HepG2 (cell line): ENCODE results near the gene THAP6. TPM values are rescaled to one million over a fixed set of nuclear protein-coding genes. Genes with fewer than 3 reads are reported as not detected.

Source experiments
- HNRNPUL1 ChIP-seq: fragments of 200-400 bp; formaldehyde crosslinking; IDR thresholded peaks from 2 replicates; pipeline ENCODE4 v1.6.1; 2017; ENCODE audit warnings: low read depth, mild to moderate bottlenecking, low read length, moderate library complexity
- IRF2 ChIP-seq: IDR thresholded peaks from 2 replicates; pipeline ENCODE4 v1.6.1; 2018; ENCODE audit warnings: missing genetic modification reagents, missing compliant biosample characterization
- KAT8 ChIP-seq: IDR thresholded peaks from 2 replicates; pipeline ENCODE4 v1.6.1; 2016; ENCODE audit warnings: missing genetic modification reagents, missing compliant biosample characterization
- KLF11 ChIP-seq: IDR thresholded peaks from 2 replicates; pipeline ENCODE4 v1.6.1; 2016; ENCODE audit warnings: missing compliant biosample characterization
- MAZ ChIP-seq, 2 experiments: sonication (generic) in 1 of 2; formaldehyde crosslinking in 1 of 2; IDR thresholded peaks; 2 replicates each; pipeline versions ENCODE4 v1.5.0 to v1.6.1; 2012 to 2020; ENCODE audit warnings: low read depth in 2 of 2, mild to moderate bottlenecking in 2 of 2, borderline replicate concordance in 1 of 2, improper control_type of control experiment in 1 of 2, low read length in 1 of 2, missing genetic modification reagents in 1 of 2, moderate library complexity in 1 of 2
- POLR2AphosphoS2 ChIP-seq: IDR thresholded peaks from 2 replicates; pipeline ENCODE4 v1.6.1; 2011; ENCODE audit warnings: low read depth, low read length, improper control_type of control experiment
- RBAK ChIP-seq: sonication (generic); formaldehyde crosslinking; IDR thresholded peaks from 2 replicates; pipeline ENCODE4 v1.5.1; 2020; ENCODE audit warnings: mild to moderate bottlenecking, missing genetic modification reagents
- RFX5 ChIP-seq: IDR thresholded peaks from 2 replicates; pipeline ENCODE4 v1.6.1; 2011; ENCODE audit warnings: low read depth, low read length, improper control_type of control experiment
- SKI ChIP-seq: fragments of 450-650 bp; IDR thresholded peaks from one replicate; pipeline ENCODE4 v1.6.1; 2018; ENCODE audit warnings: mild to moderate bottlenecking; ENCODE audit not compliant: partially characterized antibody
- ZFY ChIP-seq: sonication (generic); formaldehyde crosslinking; IDR thresholded peaks from 2 replicates; pipeline ENCODE4 v1.4.0; 2020; ENCODE audit warnings: missing genetic modification reagents
- ZHX1 ChIP-seq: sonication (generic); formaldehyde crosslinking; IDR thresholded peaks from 2 replicates; pipeline ENCODE4 v1.8.1; 2022; ENCODE audit warnings: low read depth, mild to moderate bottlenecking, missing genetic modification reagents
- ZKSCAN1 ChIP-seq: fragments of 150-350 bp; IDR thresholded peaks from 2 replicates; pipeline ENCODE4 v1.6.1; 2014; ENCODE audit warnings: low read length
- ZNF317 ChIP-seq: sonication (generic); formaldehyde crosslinking; IDR thresholded peaks from 2 replicates; pipeline ENCODE4 v1.5.0; 2020; ENCODE audit warnings: mild to moderate bottlenecking, missing genetic modification reagents
- ZNF484 ChIP-seq: sonication (generic); formaldehyde crosslinking; IDR thresholded peaks from 2 replicates; pipeline ENCODE4 v1.5.1; 2020; ENCODE audit warnings: mild to moderate bottlenecking, low read depth, missing genetic modification reagents, borderline replicate concordance
- ZNF576 ChIP-seq: sonication (generic); formaldehyde crosslinking; IDR thresholded peaks from 2 replicates; pipeline ENCODE4 v1.4.0; 2020; ENCODE audit warnings: mild to moderate bottlenecking, missing genetic modification reagents
- ZNF577 ChIP-seq: sonication (generic); formaldehyde crosslinking; IDR thresholded peaks from 2 replicates; pipeline ENCODE4 v1.4.0; 2020; ENCODE audit warnings: mild to moderate bottlenecking, low read depth, missing genetic modification reagents, borderline replicate concordance
- polyA plus RNA-seq, 8 experiments: library from polyadenylated mRNA; depleted of rRNA in 3 of 8; stranded (reverse) in 7 of 8; unstranded in 1 of 8; fragments of >200 nt; fragmentation: Illumina TruSeq in 4 of 8; extraction: Trizol in 4 of 8; gene quantifications; 2 replicates each; pipeline versions ENCODE4 v1.2.1 to v1.2.3, GENCODE V29; 2011 to 2016; ENCODE audit warnings: low read depth in 4 of 8, missing spikeins in 1 of 8, mixed read lengths in 1 of 8; ENCODE audit not compliant: insufficient read depth in 1 of 8
- total RNA-seq, 5 experiments: library from RNA; depleted of rRNA; stranded (reverse); fragments of >200 nt; fragmentation: Illumina TruSeq; extraction: Trizol; gene quantifications; 2 replicates each; pipeline ENCODE4 v1.2.3, GENCODE V29; 2016; ENCODE audit warnings: low read depth in 1 of 5
- TF ChIP-seq, protein P1 (sequence below): sonication (generic); formaldehyde crosslinking; IDR thresholded peaks from 2 replicates; pipeline ENCODE4 v1.4.0; 2020; ENCODE audit warnings: missing genetic modification reagents
- TF ChIP-seq, protein P2 (sequence below): sonication (generic); formaldehyde crosslinking; conservative IDR thresholded peaks from 2 replicates; pipeline ENCODE4 v1.4.0; 2020; ENCODE audit warnings: missing genetic modification reagents

THAP6 gene
- total and polyA plus RNA-seq, 2 of the 13 experiments (the other 11 are each of a cell fraction or from before 2014, with no cell fraction given): 9.3 to 14.7 TPM

DNA sequence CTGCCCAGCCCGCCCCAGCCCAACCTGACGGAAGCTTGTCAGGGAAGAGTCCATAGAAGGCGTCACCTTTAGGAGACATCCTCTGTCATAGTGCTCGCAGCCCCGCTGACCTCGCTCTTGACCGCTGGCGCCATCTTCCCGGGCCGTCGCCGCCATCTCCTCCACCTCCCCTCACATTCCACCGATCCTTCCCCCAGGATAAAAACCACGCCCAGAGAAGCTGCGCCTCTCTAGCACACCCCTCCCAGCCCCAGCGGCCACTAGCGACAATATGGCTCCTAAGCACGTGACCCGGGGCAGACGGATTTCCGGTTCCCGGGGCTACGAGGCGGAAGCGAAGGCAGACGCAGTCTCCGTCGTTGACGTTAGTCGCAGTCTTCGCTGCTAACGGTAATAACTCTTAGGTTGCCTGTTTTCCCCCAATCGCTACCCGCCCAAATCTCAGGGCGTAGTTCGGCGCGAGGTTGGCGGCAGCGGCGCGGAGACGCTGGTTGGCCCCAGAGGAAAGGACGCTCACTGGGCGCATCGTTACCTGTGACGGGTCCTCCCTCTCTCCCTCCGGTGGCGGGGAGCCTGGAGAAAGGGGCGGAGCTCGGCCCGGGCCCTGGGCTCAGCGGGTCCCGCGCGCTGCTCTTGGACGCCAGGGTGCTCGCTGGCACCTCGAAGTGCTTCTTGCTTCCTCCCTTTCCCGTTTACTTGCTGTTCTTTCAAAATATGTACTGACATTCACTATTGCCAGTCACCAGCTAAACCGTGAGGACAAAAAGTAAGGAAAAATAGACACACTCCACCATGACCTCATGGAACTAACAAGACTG is at the start of gene THAP6, which contains the start of gene RCHY1 (continued):
- TF ChIP-seq ZNF577 (CRISPR knock-in tag) (no peak), HNRNPUL1 (no peak), RBAK (CRISPR knock-in tag) (no peak), ZNF484 (CRISPR knock-in tag) (no peak), KAT8 (CRISPR knock-in tag) (peak; percentile 96), ZKSCAN1 (no peak), ZFY (peak; percentile 76), KLF11 (CRISPR knock-in tag) (peak; percentile 85), ZNF317 (CRISPR knock-in tag) (peak; percentile 85), POLR2AphosphoS2 (0 out of 2 replicates have a peak, but pooled peaks have one; percentile 59), RFX5 (no peak; the same call in 1 of the 2 replicates), ZHX1 (CRISPR knock-in tag) (peak; percentile 85), MAZ (IDR thresholded peaks at IDR 0.05; ENCODE audit: borderline replicate concordance, low read depth, low read length) (peak; percentile 62; the same call in 1 of the 2 replicates), MAZ (CRISPR knock-in tag; IDR thresholded peaks at IDR 0.05; ENCODE audit: low read depth) (peak; percentile 85), ZNF576 (no peak), SKI (peak; percentile 59), IRF2 (CRISPR knock-in tag) (peak; percentile 84)
- TF ChIP-seq, protein P1, sequence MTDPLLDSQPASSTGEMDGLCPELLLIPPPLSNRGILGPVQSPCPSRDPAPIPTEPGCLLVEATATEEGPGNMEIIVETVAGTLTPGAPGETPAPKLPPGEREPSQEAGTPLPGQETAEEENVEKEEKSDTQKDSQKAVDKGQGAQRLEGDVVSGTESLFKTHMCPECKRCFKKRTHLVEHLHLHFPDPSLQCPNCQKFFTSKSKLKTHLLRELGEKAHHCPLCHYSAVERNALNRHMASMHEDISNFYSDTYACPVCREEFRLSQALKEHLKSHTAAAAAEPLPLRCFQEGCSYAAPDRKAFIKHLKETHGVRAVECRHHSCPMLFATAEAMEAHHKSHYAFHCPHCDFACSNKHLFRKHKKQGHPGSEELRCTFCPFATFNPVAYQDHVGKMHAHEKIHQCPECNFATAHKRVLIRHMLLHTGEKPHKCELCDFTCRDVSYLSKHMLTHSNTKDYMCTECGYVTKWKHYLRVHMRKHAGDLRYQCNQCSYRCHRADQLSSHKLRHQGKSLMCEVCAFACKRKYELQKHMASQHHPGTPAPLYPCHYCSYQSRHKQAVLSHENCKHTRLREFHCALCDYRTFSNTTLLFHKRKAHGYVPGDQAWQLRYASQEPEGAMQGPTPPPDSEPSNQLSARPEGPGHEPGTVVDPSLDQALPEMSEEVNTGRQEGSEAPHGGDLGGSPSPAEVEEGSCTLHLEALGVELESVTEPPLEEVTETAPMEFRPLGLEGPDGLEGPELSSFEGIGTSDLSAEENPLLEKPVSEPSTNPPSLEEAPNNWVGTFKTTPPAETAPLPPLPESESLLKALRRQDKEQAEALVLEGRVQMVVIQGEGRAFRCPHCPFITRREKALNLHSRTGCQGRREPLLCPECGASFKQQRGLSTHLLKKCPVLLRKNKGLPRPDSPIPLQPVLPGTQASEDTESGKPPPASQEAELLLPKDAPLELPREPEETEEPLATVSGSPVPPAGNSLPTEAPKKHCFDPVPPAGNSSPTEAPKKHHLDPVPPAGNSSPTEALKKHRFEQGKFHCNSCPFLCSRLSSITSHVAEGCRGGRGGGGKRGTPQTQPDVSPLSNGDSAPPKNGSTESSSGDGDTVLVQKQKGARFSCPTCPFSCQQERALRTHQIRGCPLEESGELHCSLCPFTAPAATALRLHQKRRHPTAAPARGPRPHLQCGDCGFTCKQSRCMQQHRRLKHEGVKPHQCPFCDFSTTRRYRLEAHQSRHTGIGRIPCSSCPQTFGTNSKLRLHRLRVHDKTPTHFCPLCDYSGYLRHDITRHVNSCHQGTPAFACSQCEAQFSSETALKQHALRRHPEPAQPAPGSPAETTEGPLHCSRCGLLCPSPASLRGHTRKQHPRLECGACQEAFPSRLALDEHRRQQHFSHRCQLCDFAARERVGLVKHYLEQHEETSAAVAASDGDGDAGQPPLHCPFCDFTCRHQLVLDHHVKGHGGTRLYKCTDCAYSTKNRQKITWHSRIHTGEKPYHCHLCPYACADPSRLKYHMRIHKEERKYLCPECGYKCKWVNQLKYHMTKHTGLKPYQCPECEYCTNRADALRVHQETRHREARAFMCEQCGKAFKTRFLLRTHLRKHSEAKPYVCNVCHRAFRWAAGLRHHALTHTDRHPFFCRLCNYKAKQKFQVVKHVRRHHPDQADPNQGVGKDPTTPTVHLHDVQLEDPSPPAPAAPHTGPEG (CRISPR knock-in tag): no peak
- TF ChIP-seq, protein P2, sequence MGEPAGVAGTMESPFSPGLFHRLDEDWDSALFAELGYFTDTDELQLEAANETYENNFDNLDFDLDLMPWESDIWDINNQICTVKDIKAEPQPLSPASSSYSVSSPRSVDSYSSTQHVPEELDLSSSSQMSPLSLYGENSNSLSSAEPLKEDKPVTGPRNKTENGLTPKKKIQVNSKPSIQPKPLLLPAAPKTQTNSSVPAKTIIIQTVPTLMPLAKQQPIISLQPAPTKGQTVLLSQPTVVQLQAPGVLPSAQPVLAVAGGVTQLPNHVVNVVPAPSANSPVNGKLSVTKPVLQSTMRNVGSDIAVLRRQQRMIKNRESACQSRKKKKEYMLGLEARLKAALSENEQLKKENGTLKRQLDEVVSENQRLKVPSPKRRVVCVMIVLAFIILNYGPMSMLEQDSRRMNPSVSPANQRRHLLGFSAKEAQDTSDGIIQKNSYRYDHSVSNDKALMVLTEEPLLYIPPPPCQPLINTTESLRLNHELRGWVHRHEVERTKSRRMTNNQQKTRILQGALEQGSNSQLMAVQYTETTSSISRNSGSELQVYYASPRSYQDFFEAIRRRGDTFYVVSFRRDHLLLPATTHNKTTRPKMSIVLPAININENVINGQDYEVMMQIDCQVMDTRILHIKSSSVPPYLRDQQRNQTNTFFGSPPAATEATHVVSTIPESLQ (CRISPR knock-in tag): 0 out of 2 replicates have a peak, but pooled peaks have one; percentile 48
